ENCODE results near the gene ACAP1. TPM values are rescaled to one million over a fixed set of nuclear protein-coding genes. Genes with fewer than 3 reads are reported as not detected.

The ACAP1 gene
- total RNA-seq, 1 experiment from 2014 or later = 2.7 TPM

- Histone ChIP-seq H3K9me3 (ENCODE audit: control insufficient read depth, insufficient read depth, low read depth, low read length) (peaks cover 3% of the 10 kb centered on the region; the same call in 1 of the 2 replicates), H3K27ac (ENCODE audit: low read length) (no peak overlapping the region), H3K4me1 (ENCODE audit: control insufficient read depth, insufficient read depth, low read length) (no peaks in the 10 kb centered on the region), H3K4me3 (ENCODE audit: low read depth in 2 of 2, low read length in 2 of 2) (no peak overlapping the region), H3K27me3 (ENCODE audit: control insufficient read depth, insufficient read depth, low read length) (no peaks in the 10 kb centered on the region), H3K36me3 (ENCODE audit: control insufficient read depth, insufficient read depth, low read length) (peaks cover 2% of the 10 kb centered on the region; the same call in 1 of the 2 replicates)
- POLR2A ChIA-PET = no interaction called here
- DNase-seq (ENCODE audit: low read depth, low spot score) (no peak), ATAC-seq (no peak)
- CTCF ChIA-PET = no interaction called here
- in situ Hi-C loops (cut with HindIII; ENCODE audit: low pct_unique_long_range_greater_than_20kb, low sequenced_read_pairs) = no loop called here
- intact Hi-C loops (cut with micrococcal nuclease; ENCODE audit: unreplicated experiment) = no loop called here
- TF ChIP-seq CTCF (IDR thresholded peaks at IDR 0.05) = no peak
- TF ChIP-seq SIN3A (IDR thresholded peaks at IDR 0.05; ENCODE audit: borderline replicate concordance, insufficient read depth, low read depth, low read length) = no peak
- no peak for TF ChIP-seq REST (IDR thresholded peaks at IDR 0.05; ENCODE audit: insufficient read depth in 1 of 2, low read depth in 2 of 2, low read length in 1 of 2)
- TF ChIP-seq POLR2AphosphoS5 (IDR thresholded peaks at IDR 0.05; ENCODE audit: low read depth, low read length) = no peak
- no peak for TF ChIP-seq TCF7L2 (IDR thresholded peaks at IDR 0.05; ENCODE audit: low read depth, low read length)
- no TSS peak for BruUV-seq (replicated peaks)
Measured at GRCh38 chr17:7379134-7379533, 42.8 kb downstream of the ACAP1 start.

- intact Hi-C loops (cut with micrococcal nuclease; ENCODE audit: unreplicated experiment) (no loop called here), in situ Hi-C loops (cut with HindIII; ENCODE audit: low pct_unique_long_range_greater_than_20kb, low sequenced_read_pairs) (no loop called here)
- Histone ChIP-seq H3K36me3 (ENCODE audit: control insufficient read depth, insufficient read depth, low read length) (peaks cover 2% of the 10 kb centered on the region; the same call in 1 of the 2 replicates), H3K4me3 (ENCODE audit: low read depth in 2 of 2, low read length in 2 of 2) (peak overlapping the region; percentile 51 to 63), H3K4me1 (ENCODE audit: control insufficient read depth, insufficient read depth, low read length) (no peaks in the 10 kb centered on the region), H3K9me3 (ENCODE audit: control insufficient read depth, insufficient read depth, low read depth, low read length) (peaks cover 3% of the 10 kb centered on the region; the same call in 1 of the 2 replicates), H3K27me3 (ENCODE audit: control insufficient read depth, insufficient read depth, low read length) (no peaks in the 10 kb centered on the region), H3K27ac (ENCODE audit: low read length) (peak overlapping the region; percentile 68)
- DNase-seq (ENCODE audit: low read depth, low spot score) (no peak), ATAC-seq (0 out of 2 replicates have a peak, but pooled peaks have one; percentile 28)
- ChIA-PET POLR2A (no interaction called here), CTCF (no interaction called here)
- TF ChIP-seq TCF7L2 (IDR thresholded peaks at IDR 0.05; ENCODE audit: low read depth, low read length) = no peak
- no peak for TF ChIP-seq CTCF (IDR thresholded peaks at IDR 0.05)
- no TSS peak for BruUV-seq (replicated peaks)
Measured at GRCh38 chr17:7380321-7380720, 44.0 kb downstream of the ACAP1 start.
